ENCODE results near the gene C1QTNF6.

Gene C1QTNF6

GRCh38 chr22:37141971-37142370 lies 46.1 kb downstream of the C1QTNF6 start:
- no peak for DNase-seq (ENCODE audit: low read depth, low spot score)

GRCh38 chr22:37141476-37141875 lies 46.6 kb downstream of the C1QTNF6 start:
- no peak for DNase-seq (ENCODE audit: low read depth, low spot score)

GRCh38 chr22:37140686-37141323 lies 47.2 kb downstream of the C1QTNF6 start:
- DNase-seq (ENCODE audit: low read depth, low spot score) = no peak

GRCh38 chr22:37139762-37140161 lies 48.3 kb downstream of the C1QTNF6 start:
- DNase-seq (ENCODE audit: low read depth, low spot score) = no peak

- DNase-seq (ENCODE audit: low read depth, low spot score) = no peak
These were observed 49.0 kb downstream of the C1QTNF6 start for GRCh38 chr22:37138849-37139561.

GRCh38 chr22:37137903-37138665 lies 50.0 kb downstream of the C1QTNF6 start:
- DNase-seq (ENCODE audit: low read depth, low spot score) = no peak

- no peak for DNase-seq (ENCODE audit: low read depth, low spot score)
These were observed 50.9 kb downstream of the C1QTNF6 start for GRCh38 chr22:37137131-37137530.

- DNase-seq (ENCODE audit: low read depth, low spot score) = no peak
These were observed 53.0 kb downstream of the C1QTNF6 start for GRCh38 chr22:37135023-37135422.

GRCh38 chr22:37133304-37134018 lies 54.6 kb downstream of the C1QTNF6 start:
- no peak for DNase-seq (ENCODE audit: low read depth, low spot score)

- no peak for DNase-seq (ENCODE audit: low read depth, low spot score)
These were observed 55.3 kb downstream of the C1QTNF6 start for GRCh38 chr22:37132773-37133172.

Measured in smooth muscle cell of the brain vasculature (primary cell).